Activated CD4-positive, alpha-beta T cell treated with anti-CD3 and anti-CD28 coated beads for 1 hour (primary cell): ENCODE results near the gene HPS5.
"Not testable (repeated sequence)": the region's sequence is repeated elsewhere in the genome, so short reads cannot be mapped to it uniquely, and the experiment has no call there.

ENCODE experiments used
- DNase-seq: peaks from one replicate; pipeline ENCODE4 v3.0.0-alpha.2; 2020

The HPS5 gene

DNA sequence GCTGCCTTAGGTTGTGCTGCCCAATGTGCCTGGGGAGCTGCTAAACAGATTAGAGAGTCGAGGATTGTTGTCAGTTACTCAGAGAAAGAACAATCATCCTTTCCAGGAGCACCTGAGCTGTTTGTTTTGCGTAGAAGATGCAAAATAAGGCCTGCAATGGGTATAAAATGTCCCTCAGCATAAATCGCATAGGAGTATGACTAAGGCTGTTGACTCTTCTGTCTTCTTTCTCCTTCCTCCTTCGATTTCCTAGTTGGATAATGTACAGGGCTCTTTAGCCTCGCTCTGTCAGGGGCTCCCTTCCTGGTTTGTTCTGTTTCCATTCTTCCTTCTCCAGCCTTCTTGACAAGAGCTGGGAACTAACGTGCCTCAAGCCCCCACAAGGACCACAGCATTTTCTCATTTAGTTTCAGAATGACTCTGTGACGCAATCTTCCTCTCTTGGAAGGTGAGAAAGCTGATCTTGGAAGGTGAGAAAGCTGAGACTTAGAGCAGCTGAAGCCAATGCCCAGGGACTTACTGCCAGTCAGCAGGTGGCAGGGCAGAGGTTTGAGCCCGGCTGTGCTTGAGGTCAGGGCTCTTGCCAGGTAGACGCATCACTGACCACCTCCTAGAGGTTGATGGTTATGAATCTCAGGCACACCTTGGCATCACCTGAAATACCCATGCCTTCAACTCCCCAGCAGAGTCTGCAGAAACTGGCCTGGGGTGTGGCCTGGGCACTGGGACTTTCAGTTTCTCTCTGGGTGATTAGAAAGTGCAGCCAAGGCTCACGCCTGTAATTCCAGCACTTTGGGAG, 54.4 kb downstream of the HPS5 start:
- DNase-seq: not testable (repeated sequence)

DNA sequence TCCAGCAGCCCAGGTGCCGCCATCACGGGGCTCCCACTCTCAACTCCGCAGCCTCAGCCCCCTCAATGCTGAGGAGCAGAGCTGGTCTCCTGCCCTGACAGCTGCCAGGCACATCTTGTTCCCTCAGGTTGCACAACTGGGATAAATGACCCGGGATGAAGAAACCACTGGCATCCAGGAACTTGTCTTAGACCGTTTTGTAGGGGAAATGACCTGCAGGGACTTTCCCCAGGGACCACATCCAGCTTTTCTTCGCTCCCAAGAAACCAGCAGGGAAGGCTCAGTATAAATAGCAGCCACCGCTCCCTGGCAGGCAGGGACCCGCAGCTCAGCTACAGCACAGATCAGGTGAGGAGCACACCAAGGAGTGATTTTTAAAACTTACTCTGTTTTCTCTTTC, 56.0 kb downstream of the HPS5 start, which contains the start of gene SAA1:
TSS of gene SAA1 (plus strand) at position 316 of the 400 bp plus-strand sequence. CDS start 624 bp downstream, outside the sequence.
- no peak for DNase-seq

DNA sequence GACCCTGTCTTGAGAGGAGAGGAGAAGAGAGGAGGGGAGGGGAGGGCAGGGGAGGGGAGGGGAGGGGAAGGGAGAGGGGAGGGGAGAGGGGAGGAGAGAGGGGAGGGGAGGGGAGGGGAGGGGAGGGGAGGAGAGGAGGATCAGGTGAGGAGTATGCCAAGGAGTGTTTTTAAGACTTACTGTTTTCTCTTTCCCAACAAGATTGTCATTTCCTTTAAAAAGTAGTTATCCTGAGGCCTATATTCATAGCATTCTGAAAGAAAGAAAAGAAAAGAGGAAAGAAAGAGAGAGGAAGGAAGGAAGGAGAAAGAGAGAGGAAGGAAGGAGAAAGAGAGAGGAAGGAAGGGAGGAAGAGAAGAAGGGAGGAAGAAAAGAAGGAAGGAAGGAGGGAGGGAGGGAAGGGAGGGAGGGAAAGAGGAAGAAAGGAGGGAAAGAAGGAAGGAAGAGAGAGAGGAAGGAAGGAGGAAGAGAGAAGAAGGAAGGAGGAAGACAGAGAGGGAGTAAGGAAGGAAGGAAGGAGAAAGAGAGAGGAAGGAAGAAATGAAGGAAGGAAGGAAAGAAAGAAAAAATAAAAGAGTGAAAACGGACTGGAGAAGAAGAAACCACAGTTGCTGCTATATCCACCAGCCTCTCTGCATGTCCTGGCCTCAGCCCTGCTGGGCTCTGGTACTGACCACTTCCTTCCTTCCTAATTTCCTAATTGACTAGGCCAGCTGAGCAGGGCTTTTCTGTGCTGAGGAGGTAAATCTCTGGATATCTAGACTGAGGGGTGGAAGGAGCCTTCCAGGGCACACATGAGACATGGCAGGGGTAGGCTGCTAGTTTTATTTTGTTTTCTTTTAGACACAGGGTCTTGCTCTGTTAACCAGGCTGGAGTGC, 57.0 kb downstream of the HPS5 start:
- DNase-seq: no peak

DNA sequence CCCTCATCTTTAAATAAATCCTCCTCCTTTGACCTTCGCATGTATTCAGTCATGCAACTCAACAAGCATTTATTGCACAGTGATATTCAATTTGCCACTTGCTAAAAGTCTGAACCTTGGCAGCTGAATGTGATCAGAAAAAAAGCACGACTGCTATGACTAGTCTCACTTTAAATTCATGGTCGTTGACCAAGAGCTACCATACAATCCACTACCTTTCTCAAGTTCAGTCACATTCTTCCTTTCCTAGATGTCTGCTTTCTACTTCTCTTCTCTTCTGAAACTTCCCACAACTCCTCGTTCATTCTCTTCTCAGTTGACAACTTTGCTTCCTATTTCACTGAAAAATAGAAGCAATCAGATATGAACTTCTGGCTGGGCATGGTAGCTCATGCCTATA, 57.9 kb downstream of the HPS5 start:
- DNase-seq: no peak

DNA sequence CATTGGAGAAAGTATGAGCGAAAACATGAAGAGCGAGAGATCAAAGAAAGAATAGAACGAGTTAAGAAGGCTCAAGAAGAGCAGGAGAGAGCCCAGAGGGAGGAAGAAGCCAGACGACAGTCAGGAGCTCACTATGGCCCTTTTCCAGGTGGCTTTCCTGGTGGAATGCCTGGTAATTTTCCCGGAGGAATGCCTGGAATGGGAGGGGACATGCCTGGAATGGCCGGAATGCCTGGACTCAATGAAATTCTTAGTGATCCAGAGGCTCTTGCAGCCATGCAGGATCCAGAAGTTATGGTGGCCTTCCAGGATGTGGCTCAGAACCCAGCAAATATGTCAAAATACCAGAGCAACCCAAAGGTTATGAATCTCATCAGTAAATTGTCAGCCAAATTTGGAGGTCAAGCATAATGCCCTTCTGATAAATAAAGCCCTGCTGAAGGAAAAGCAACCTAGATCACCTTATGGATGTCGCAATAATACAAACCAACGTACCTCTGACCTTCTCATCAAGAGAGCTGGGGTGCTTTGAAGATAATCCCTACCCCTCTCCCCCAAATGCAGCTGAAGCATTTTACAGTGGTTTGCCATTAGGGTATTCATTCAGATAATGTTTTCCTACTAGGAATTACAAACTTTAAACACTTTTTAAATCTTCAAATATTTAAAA, 59.1 kb downstream of the HPS5 start:
- not testable (repeated sequence) for DNase-seq

DNA sequence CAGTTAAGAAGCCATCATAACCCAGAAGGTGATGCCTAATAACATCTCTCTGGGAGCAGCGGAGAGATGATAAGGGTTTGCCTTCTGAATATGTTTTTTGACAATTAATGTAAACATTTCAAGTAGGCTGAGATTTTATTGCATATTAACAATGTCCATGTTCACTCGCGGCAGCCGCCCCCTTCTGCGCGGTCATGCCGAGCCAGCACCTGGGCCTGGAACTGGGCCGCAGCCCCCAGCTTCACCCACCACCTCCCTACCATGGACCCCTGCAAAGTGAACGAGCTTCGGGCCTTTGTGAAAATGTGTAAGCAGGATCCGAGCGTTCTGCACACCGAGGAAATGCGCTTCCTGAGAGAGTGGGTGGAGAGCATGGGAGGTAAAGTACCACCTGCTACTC, 60.2 kb downstream of the HPS5 start:
- DNase-seq: no peak

DNA sequence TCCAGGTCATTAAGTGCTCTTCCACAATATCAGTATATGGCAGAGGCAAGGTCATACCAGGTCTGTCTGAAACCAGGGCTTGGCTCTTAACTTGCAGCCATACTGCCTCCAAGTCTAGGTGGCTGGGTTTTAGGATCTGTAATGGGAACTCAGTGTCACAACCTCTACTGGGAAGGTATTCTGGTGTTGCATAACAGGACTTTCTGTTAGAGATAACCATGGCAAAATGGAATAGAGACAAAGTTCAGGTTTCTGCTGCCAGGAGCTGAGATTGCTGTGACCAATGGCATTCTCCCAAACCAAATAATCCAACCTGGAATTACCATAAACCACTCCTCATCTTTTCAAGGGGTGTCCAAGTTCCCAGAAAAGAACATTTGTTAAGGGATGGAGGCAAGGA, 62.7 kb downstream of the HPS5 start:
- no peak for DNase-seq

DNA sequence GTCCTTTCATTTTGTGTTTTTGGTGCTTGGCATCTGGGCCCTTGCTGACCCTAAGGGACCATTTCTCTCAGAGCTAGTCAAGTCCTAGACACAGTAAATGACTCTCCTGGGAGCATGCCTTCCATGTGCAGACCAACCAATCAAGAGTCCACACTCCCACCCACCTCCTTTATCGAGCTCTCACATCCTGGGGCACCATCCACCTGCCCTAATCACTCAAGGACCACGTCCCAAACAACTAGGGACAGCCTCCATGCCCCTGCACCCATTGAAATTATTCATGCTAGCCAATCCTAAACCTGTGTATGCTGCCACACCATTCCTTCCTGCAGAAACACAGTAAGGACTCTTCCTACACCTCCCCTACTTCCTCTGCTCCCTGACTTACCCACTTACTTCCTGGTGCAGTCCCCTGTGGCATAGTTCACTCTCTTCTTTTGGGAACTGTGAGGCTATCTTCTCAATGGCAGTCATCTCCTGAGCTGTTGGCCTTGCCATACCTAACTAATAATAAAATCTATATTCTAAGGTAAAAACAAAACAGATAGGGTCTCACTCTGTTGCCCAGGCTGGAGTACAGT, 67.1 kb downstream of the HPS5 start:
- no peak for DNase-seq

DNA sequence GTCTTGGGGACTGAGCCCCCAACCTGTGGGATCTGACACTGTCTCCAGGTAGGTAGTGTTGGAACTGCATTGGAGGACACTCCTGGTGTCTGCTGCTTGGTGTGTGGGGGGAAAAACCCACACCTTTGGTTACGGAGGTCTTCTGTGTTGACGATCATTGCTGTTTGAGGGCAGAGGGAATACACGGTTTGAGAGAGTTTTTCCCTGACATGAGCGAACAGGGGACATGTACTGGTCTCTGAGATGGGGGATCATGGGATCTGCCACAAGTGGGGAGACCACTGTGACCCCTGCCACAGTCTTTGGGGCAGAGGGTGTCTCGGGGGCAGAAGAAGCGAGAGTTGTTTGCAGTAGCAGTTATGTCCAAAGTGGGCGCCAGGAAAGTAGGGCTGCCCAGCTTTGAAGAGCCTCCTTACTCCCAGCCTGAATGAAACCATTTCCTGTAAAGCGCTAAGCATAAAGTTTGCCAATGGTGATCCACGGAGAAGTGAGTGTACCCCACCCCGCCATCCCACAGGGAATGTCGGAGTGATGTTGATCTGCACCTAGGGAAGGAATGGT, 68.1 kb downstream of the HPS5 start:
- no peak for DNase-seq

DNA sequence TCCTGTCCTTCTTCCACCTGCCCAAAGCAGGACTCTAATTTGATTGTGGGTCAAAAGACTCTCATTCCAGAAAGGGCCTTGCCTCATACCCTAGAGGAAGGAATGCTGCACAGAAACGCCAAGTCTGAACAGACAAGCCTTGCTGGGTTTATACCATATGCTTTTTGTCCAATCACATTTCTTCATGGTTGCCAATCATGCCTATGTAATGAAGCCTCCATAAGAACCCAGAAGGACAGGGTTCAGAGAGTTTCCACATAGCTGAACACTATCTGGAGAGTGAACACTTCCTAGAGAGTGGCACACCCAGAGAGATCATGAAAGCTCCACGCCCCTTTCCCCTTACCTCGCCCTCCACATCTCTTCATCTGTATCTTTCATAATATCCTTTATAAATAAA, 68.7 kb downstream of the HPS5 start:
- no peak for DNase-seq

DNA sequence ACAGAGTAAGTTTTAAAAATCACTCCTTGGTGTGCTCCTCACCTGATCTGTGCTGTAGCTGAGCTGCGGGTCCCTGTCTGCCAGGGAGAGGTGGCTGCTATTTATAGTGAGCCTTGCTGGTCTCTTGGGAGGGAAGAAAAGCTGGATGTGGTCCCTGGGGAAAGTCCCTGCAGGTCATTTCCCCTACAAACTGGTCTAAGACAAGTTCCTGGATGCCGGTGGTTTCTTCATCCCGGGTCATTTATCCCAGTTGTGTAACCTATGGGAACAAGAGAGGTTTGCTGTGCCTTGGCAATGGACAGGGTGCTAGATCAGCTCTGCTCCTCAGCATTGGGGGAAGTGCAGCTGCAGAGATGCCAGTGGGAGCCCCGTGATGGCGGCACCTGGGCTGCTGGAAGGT, 73.4 kb downstream of the HPS5 start, which contains the start of gene SAA2:
TSS of gene SAA2 (minus strand) at position 108 of the 400 bp plus-strand sequence. CDS start 657 bp downstream, outside the sequence.
- no peak for DNase-seq

DNA sequence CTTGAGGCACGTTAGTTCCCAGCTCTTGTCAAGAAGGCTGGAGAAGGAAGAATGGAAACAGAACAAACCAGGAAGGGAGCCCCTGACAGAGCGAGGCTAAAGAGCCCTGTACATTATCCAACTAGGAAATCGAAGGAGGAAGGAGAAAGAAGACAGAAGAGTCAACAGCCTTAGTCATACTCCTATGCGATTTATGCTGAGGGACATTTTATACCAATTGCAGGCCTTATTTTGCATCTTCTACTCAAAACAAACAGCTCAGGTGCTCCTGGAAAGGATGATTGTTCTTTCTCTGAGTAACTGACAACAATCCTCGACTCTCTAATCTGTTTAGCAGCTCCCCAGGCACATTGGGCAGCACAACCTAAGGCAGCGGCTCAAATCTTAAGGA, 74.8 kb downstream of the HPS5 start:
- DNase-seq: not testable (repeated sequence)

DNA sequence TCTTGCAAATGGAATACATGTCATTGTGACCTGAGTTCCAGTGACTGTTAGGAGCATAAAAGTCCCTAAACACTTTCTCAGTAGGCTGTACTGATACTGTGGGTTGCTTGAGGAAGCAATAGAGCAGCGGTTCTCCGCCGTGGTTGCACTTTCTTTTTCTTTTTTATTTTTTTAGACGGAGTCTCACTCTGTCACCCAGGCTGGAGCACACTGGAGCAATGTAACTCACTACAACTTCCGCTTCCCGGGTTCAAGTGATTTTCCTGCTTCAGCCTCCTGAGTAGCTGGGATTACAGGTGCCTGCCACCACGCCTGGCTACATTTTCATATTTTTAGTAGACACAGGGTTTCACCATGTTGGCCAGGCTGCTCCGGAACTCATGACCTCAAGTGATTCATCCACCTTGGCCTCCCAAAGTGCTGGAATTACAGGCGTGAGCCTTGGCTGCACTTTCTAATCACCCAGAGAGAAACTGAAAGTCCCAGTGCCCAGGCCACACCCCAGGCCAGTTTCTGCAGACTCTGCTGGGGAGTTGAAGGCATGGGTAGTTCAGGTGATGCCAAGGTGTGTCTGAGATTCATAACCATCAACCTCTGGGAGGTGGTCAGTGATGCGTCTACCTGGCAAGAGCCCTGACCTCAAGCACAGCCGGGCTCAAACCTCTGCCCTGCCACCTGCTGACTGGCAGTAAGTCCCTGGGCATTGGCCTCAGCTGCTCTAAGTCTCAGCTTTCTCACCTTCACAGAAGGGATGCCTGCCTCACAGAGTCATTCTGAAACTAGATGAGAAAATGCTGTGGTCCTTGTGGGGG, 75.4 kb downstream of the HPS5 start:
- DNase-seq: not testable (repeated sequence)

DNA sequence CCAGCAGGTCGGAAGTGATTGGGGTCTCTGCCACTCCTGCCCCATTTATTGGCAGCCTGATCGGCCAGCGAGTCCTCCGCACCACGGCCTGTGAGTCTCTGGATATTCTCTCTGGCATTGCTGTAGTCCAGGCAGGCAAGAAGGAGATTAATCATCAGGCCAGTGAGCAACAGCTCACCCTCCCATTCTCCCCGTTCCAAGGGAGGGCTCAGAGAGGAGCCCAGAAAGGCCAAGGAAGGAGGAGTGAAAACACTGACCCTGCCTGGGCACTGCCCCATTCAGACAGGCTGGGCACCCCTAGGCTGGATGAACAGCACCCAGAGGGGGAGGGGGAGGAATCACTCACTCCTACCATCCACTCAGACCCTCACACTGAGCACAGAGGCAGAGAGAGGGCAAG, 76.5 kb downstream of the HPS5 start:
- DNase-seq: no peak

DNA sequence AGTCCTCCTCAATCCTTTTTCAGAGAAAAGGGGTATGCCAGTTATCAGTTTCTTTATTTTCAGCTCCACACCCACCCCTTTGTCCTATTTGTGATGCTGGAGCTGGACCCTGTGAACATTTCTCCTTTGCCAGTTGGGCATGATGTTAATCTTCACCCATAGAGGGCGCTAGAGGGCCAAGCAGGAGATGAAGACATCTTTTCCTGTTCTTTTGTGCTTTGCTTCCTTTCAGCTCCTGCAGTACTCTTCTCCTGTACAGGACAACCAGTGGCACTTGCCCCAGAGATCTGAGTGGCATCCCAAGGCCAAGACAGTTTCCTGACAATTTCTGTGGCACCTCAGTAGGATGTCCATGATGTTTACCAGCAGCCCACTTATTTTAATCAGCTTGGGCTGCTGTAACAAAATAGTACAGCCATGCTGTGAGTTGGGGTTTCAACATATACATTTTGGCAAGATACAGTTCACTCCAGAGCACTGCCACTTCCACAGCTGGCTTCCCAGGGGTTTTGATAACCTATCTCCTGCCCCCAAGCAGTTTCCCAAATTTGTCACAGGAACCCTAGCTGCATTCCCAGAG, 78.1 kb downstream of the HPS5 start:
- DNase-seq: no peak

DNA sequence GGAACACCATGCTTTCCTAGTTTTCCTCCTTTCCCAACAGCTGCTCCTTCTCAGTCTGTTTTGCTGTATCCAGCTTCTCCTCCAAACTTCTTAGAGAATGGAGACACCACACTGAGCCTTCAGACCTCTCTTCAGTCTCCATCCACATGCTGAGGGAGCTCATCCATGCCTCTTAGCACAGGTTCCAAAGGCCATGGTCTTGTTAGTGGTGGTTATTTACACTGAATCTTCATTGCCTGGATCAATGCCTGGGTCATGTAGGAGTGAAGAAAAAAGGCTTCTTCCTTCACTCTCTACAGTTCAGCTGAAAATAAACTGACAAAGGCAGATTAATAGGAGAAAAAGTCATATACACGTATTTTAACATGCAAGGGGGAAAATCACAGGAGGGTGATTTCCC, 82.3 kb downstream of the HPS5 start:
- no peak for DNase-seq

DNA sequence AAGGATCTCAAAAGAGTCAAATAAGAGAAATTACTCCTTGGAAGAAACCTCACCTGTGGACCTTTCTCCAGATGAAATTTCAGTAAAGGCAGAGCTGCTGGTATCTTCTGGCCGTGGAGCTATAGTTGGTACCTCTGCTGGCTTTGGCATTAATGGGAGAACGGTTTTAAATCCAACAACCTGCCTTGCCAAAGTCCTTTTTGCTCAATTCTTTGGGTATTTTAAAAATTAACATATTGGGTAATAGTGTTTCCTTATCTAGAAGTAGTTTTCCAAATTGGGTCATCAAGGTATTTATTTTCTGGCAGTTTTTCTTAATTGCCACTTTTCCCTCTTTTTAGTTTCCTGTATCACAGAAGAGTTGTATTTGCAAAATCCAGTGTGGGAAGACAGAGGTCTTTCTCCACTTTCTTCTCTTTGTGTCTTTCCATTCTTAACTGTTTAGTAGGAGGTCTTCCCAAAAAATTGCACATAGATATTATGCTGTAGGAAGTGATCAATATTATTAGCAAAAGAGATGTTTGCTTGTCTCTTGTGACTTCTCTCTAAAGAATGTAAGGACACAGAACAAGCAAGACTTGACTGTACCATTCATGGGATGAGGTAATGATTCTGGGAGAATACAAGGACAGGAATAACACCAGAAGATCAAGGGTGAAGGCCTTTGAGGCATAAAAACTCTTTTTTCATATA, 85.1 kb downstream of the HPS5 start, which contains the start of gene SAA4:
TSS of gene SAA4 (minus strand) at position 139 of the 693 bp plus-strand sequence. CDS start 876 bp downstream, outside the sequence.
- no peak for DNase-seq

DNA sequence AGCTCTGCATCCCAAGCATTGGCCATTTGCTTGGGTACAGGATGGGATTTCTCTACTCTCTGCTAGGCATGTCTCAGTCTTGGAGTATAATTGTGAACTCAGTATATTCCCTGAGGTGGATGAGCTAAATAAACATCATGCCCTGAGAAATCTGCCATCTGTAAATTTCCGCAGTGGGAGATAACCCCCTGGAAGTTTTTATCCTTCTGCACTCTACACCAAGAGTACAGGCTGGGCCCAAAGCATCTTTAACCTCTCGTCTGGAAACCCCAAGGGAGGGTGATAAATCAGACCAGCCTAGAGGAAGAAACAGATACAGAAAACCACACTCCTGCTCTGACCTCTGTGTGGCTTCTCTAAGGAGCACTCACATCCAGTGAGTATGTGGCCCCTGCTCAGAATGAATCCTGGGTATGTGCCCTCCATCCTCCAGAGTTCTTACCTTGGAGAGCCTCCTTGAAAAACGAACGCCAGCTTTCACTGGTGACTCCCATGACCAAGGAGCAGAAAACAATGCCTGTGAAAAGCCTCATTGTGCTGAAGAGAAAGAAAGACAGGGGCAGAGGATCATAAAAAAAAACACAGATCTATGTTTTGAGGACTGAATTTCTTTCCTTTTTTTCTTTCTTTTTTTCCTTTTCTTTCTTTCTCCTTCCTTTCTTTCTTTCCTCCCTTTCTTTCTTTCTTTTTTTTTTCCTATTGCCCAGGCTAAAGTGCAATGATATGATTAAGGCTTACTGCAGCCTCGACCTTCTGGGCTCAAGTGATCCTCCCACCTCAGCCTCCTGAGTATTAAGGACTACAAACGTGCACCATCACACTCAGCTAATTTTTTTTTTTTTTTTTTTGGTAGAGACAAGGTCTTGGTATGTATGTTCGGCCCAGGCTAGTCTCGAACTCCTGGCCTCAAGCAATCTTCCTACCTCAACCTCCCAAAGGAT, 86.3 kb downstream of the HPS5 start:
- no peak for DNase-seq

DNA sequence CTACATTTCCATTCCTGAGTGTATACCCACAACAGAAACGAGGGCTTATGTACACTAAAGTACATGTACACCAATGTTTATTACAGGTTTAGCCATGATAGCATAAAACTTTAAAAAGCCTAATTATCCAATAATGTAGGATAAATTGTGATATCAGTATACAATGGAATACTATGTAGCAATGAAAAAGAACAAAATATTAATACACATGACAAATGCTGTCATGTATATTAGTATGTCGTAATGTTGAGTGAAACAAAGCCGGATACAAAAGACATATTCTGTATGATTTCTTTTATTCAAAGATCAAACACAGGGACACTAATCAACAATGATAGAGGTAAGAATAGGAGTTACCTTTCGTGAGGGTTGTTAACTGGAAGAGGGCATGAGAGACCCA, 88.0 kb downstream of the HPS5 start:
- no peak for DNase-seq
